ENCODE data around the gene SERINC1. TPM values are rescaled to one million over a fixed set of nuclear protein-coding genes. Genes with fewer than 3 reads are reported as not detected.

The SERINC1 gene
- total and polyA plus RNA-seq, 9 of the 15 experiments (the other 6 are each of a cell fraction or from before 2014, with no cell fraction given) = 28.8 to 64.6 (median 39.7) TPM

DNA sequence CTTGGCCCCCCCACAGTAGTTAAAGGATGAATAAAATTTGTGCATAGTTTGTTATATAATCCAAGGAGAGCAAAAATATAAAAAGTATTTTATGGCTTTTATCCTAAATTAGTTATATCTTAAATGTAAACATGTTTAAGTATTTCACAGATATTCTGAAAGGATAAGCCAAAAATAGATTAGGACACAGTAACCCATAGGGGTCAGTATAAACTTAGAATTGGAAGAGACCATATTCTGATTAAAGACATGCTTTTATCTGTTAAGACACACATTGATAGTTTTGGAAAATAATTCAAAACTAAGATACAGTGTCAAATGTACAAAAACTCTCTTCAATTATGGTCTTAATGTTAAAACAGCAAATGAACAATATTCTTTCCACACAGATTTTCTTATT, 4.5 kb upstream of the SERINC1 start:
- intact Hi-C loops (cut with micrococcal nuclease) = loop anchor here (1.0 to 5.0 kb wide), 3 partner anchors 54 to 363 kb away; no protein-coding TSS in a partner anchor
- POLR2A ChIA-PET = no interaction called here
- Histone ChIP-seq H3K79me2 (ENCODE audit: control insufficient read depth, insufficient read depth, low read length) (peaks cover 12% of the 10 kb centered on the region), H3K9me1 (ENCODE audit: control insufficient read depth, insufficient read depth, low read length) (no peaks in the 10 kb centered on the region), H3K27ac (ENCODE audit: extremely low read depth, low read depth, low read length) (no peak overlapping the region), H3K4me3 (no peak overlapping the region), H4K20me1 (replicated peaks; ENCODE audit: control insufficient read depth, insufficient read depth, low read length) (no peaks in the 10 kb centered on the region; the same call in 1 of the 2 replicates), H3K9me3 (replicated peaks; ENCODE audit: control insufficient read depth, insufficient read depth, low read depth, low read length) (no peaks in the 10 kb centered on the region), H3K36me3 (ENCODE audit: control insufficient read depth, insufficient read depth, low read length) (no peaks in the 10 kb centered on the region), H3K9ac (ENCODE audit: insufficient read depth in 1 of 2, low read depth in 2 of 2, low read length in 2 of 2) (no peak overlapping the region), H3K4me2 (ENCODE audit: insufficient read depth, low read length) (no peak overlapping the region), H3K4me1 (replicated peaks in 1 of 2; ENCODE audit: control insufficient read depth in 2 of 2, insufficient read depth in 2 of 2, low read length in 2 of 2) (peaks cover 0 to 3% of the 10 kb centered on the region in 2 experiments; a peak in 1 of 5 replicates), H3K27me3 (ENCODE audit: control insufficient read depth in 2 of 2, insufficient read depth in 2 of 2, low read length in 2 of 2) (no peaks in the 10 kb centered on the region), H2AFZ (ENCODE audit: low read depth, low read length) (no peak overlapping the region)
- FAIRE-seq (peak; percentile 29), DNase-seq (ENCODE audit: extremely low read depth in 1 of 4, low spot score in 3 of 4) (peak in 3 of 4 experiments; percentile 17 to 34 (median 26)), ATAC-seq (no peak)
- in situ Hi-C loops (cut with MboI) = no loop called here
- peak; percentile 36 to 37; a peak in 2 of 4 replicates for TF ChIP-seq FOXK2 (conservative IDR thresholded peaks at IDR 0.05 in 1 of 2, IDR thresholded peaks at IDR 0.05 in 1 of 2; ENCODE audit: low read depth in 2 of 2)
- no peak for TF ChIP-seq MCM3 (IDR thresholded peaks at IDR 0.05)
- TF ChIP-seq MEF2A (IDR thresholded peaks at IDR 0.05; ENCODE audit: control insufficient read depth, low read depth, low read length) = peak; percentile 97
- TF ChIP-seq, protein P1, sequence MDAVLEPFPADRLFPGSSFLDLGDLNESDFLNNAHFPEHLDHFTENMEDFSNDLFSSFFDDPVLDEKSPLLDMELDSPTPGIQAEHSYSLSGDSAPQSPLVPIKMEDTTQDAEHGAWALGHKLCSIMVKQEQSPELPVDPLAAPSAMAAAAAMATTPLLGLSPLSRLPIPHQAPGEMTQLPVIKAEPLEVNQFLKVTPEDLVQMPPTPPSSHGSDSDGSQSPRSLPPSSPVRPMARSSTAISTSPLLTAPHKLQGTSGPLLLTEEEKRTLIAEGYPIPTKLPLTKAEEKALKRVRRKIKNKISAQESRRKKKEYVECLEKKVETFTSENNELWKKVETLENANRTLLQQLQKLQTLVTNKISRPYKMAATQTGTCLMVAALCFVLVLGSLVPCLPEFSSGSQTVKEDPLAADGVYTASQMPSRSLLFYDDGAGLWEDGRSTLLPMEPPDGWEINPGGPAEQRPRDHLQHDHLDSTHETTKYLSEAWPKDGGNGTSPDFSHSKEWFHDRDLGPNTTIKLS (IDR thresholded peaks at IDR 0.05; ENCODE audit: borderline replicate concordance, low read depth) = no peak
- TF ChIP-seq RAD21 (CRISPR knock-in tag; conservative IDR thresholded peaks at IDR 0.05 in 1 of 2, IDR thresholded peaks at IDR 0.05 in 1 of 2) = peak; percentile 60 to 78
- TF ChIP-seq, protein P2, sequence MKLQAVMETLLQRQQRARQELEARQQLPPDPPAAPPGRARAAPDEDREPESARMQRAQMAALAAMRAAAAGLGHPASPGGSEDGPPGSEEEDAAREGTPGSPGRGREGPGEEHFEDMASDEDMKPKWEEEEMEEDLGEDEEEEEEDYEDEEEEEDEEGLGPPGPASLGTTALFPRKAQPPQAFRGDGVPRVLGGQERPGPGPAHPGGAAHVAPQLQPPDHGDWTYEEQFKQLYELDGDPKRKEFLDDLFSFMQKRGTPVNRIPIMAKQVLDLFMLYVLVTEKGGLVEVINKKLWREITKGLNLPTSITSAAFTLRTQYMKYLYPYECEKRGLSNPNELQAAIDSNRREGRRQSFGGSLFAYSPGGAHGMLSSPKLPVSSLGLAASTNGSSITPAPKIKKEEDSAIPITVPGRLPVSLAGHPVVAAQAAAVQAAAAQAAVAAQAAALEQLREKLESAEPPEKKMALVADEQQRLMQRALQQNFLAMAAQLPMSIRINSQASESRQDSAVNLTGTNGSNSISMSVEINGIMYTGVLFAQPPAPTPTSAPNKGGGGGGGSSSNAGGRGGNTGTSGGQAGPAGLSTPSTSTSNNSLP (IDR thresholded peaks at IDR 0.05; ENCODE audit: borderline replicate concordance, low read depth, low read length) = peak; percentile 38; the same call in 1 of the 2 replicates
- TF ChIP-seq KLF16 (IDR thresholded peaks at IDR 0.05) = 0 out of 2 replicates have a peak, but pooled peaks have one; percentile 14
- TF ChIP-seq, protein P3, sequence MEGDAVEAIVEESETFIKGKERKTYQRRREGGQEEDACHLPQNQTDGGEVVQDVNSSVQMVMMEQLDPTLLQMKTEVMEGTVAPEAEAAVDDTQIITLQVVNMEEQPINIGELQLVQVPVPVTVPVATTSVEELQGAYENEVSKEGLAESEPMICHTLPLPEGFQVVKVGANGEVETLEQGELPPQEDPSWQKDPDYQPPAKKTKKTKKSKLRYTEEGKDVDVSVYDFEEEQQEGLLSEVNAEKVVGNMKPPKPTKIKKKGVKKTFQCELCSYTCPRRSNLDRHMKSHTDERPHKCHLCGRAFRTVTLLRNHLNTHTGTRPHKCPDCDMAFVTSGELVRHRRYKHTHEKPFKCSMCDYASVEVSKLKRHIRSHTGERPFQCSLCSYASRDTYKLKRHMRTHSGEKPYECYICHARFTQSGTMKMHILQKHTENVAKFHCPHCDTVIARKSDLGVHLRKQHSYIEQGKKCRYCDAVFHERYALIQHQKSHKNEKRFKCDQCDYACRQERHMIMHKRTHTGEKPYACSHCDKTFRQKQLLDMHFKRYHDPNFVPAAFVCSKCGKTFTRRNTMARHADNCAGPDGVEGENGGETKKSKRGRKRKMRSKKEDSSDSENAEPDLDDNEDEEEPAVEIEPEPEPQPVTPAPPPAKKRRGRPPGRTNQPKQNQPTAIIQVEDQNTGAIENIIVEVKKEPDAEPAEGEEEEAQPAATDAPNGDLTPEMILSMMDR (IDR thresholded peaks at IDR 0.05 in 2 of 3, conservative IDR thresholded peaks at IDR 0.05 in 1 of 3; ENCODE audit: insufficient read depth in 2 of 3, low read depth in 1 of 3, low read length in 3 of 3) = peak in 2 of 3 experiments; percentile 41 to 77; a peak in 4 of 6 replicates
- TF ChIP-seq MEF2D (tag; conservative IDR thresholded peaks at IDR 0.05; ENCODE audit: low read depth) = peak; percentile 78
- TF ChIP-seq WHSC1 (IDR thresholded peaks at IDR 0.05; ENCODE audit: low read length) = no peak
- 0 out of 2 replicates have a peak, but pooled peaks have one; percentile 20 for TF ChIP-seq SMC3 (conservative IDR thresholded peaks at IDR 0.05; ENCODE audit: insufficient read depth, low read depth, low read length)
- no peak for TF ChIP-seq RFX5 (IDR thresholded peaks at IDR 0.05; ENCODE audit: low read depth, low read length)
- no peak for TF ChIP-seq TAF15 (IDR thresholded peaks at IDR 0.05; ENCODE audit: low read depth, low read length)
- CTCF ChIA-PET (ENCODE audit: low intra/inter-chr PET ratio) = interaction anchor here (0.8 to 1.2 kb wide), 2 partner anchors 15 to 55 kb away, joined by 3 to 4 read pairs; no protein-coding TSS in a partner anchor
- no TSS peak for BruUV-seq (replicated peaks)
